Heart right ventricle (tissue), 16 donors: ENCODE measurements around the gene C4orf51. TPM values are rescaled to one million over a fixed set of nuclear protein-coding genes. Genes with fewer than 3 reads are reported as not detected.

Experiments
- ATAC-seq, 8 donors: fragments of 200-7000 bp; cut with Tn5 transposase; one replicate each; pipeline ENCODE4 v1.9.1; 2020; ENCODE audit warnings: mild to moderate bottlenecking in 8 of 8, moderate library complexity in 8 of 8, moderate number of reproducible peaks in 1 of 8
- DNase-seq, 2 donors: peaks; one replicate each; pipeline ENCODE4 v3.0.0-alpha.2; 2020
- H3K27ac ChIP-seq, 10 donors: fragments of 200-600 bp; sonication (generic) in 2 of 10; one replicate each; pipeline versions ENCODE4 v1.5.0 to v1.8.0; 2020 to 2022; ENCODE audit warnings: mild to moderate bottlenecking in 3 of 10
- H3K27me3 ChIP-seq, 7 donors: fragments of 200-600 bp; one replicate each; pipeline ENCODE4 v1.8.0; 2021 to 2022; ENCODE audit warnings: mild to moderate bottlenecking in 2 of 7
- H3K36me3 ChIP-seq, 9 donors: fragments of 200-600 bp; sonication (generic) in 1 of 9; one replicate each; pipeline versions ENCODE4 v1.5.0 to v1.8.0; 2020 to 2022; ENCODE audit warnings: mild to moderate bottlenecking in 2 of 9
- H3K4me1 ChIP-seq, 9 donors: fragments of 200-600 bp; sonication (generic) in 1 of 9; one replicate each; pipeline versions ENCODE4 v1.5.0 to v1.8.0; 2020 to 2022; ENCODE audit warnings: mild to moderate bottlenecking in 4 of 9
- H3K4me3 ChIP-seq, 10 donors: fragments of 200-600 bp; sonication (generic) in 2 of 10; one replicate each; pipeline versions ENCODE4 v1.5.0 to v1.8.0; 2020 to 2022; ENCODE audit warnings: mild to moderate bottlenecking in 7 of 10, moderate library complexity in 2 of 10
- H3K9me3 ChIP-seq, 11 donors: fragments of 200-600 bp in 10 of 11; sonication (generic) in 2 of 11; one replicate each; pipeline versions ENCODE4 v1.5.0 to v1.8.0; 2013 to 2022; ENCODE audit warnings: mild to moderate bottlenecking in 2 of 11, control low read depth in 1 of 11, moderate library complexity in 1 of 11
- WGBS, 2 donors: extraction: QIAGEN DNeasy Blood & Tissue Kit; methylation state at CpG; one replicate each; pipeline ENCODE4 v1.1.7; 2013; ENCODE audit warnings: inconsistent platforms in 1 of 2; 5-methylcytosine and 5-hydroxymethylcytosine counted together
- intact Hi-C, 10 donors: fragments of 100-400 bp; cut with DNase I; formaldehyde crosslinking; loops; one replicate each; pipeline versions ENCODE4 v1.11.1 to v1.14.2; 2022
- polyA plus RNA-seq, 2 donors: library from polyadenylated mRNA; stranded (reverse); fragments of 200-250 nt; gene quantifications; one replicate each; pipeline ENCODE4 v1.2.3, GENCODE V29; 2013
- total RNA-seq, 10 donors: library from RNA; stranded (reverse); fragmentation: NEBNext Ultra II Directional in 3 of 10; extraction: Animal tissue kit (Norgen Biotek cat#: 25700) in 3 of 10; gene quantifications; one replicate each; pipeline versions ENCODE4 v1.2.1 to v1.2.4, GENCODE V29; 2021 to 2023
- TF ChIP-seq, protein P1 (sequence below), 9 donors: fragments of 200-600 bp; sonication (generic) in 2 of 9; IDR thresholded peaks; one replicate each; pipeline versions ENCODE4 v1.5.0 to v1.8.0; 2021 to 2022; ENCODE audit warnings: antibody characterized with exemption in 9 of 9, mild to moderate bottlenecking in 5 of 9, moderate library complexity in 1 of 9
- donor health status: Arrhythmogenic right ventricular cardiomyopathy.
- donor health status: ischemic (EF 13 %, LVEDD 7.1; RV severe dilation, severe dysfunction).
- donor health status: healthy with polysubstance abuse.
- donor health status: DM: no; HTN: yes; CAD: no.
- donor health status: DM: no; HTN: no; CAD: no.
- donor health status: ischemic (EF 25% LVEDD 6.9; RV normal size, moderate dysfunction).
- donor health status: ischemic (EF 25% LVEDD 5.7; RV mildly dilated, moderate dysfunction).
- donor health status: healthy.
- donor health status: DM: yes; HTN: yes; CAD: no.
- donor health status: Ischemic cardiomyopathy.
- donor health status: ischemic (EF 35%, LVEDD 5.7; RV mildly dilated, moderate dysfunction).
- donor health status: nonischemic (EF 11% LVEDD 7.7; RV severe dilation, severe dysfunction).
- donor health status: DM: yes; HTN: yes; CAD: no.
- donor health status: PGD.
- donor health status: ischemic (EF 29% LVEDD 5.4; RV normal size, mild dysfunction).
- donor health status: nonischemic (EF 23%, LVEDD 6.1; RV moderate dilation, normal function).

C4orf51 gene
- total and polyA plus RNA-seq, 12 donors = not detected

DNA sequence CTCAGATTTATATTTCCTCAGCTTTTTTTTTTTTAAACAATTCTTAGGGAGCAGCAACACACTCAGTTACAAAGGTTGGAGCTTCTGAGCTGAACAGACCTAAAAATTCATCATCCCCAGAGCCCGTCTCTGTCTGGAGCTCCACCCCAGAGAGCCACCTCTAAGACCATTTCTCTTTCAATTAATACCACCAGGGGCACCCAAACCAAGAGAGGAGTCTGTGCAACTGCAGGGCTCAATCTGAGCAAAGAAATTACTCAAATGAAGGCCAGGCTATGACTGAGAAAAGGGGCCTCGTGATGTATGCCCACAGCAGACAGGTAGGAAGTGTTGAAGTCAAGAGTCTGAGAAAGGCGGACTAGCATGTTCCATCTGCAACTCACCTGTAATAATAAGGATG, 95.5 kb downstream of the C4orf51 start:
- H3K36me3 ChIP-seq = peaks cover 0 to 56% (median 6%) of the 10 kb centered on the region in 9 donors
- no peak for ATAC-seq
- H3K4me3 ChIP-seq = no peak overlapping the region
- DNase-seq = no peak
- TF ChIP-seq, protein P1, sequence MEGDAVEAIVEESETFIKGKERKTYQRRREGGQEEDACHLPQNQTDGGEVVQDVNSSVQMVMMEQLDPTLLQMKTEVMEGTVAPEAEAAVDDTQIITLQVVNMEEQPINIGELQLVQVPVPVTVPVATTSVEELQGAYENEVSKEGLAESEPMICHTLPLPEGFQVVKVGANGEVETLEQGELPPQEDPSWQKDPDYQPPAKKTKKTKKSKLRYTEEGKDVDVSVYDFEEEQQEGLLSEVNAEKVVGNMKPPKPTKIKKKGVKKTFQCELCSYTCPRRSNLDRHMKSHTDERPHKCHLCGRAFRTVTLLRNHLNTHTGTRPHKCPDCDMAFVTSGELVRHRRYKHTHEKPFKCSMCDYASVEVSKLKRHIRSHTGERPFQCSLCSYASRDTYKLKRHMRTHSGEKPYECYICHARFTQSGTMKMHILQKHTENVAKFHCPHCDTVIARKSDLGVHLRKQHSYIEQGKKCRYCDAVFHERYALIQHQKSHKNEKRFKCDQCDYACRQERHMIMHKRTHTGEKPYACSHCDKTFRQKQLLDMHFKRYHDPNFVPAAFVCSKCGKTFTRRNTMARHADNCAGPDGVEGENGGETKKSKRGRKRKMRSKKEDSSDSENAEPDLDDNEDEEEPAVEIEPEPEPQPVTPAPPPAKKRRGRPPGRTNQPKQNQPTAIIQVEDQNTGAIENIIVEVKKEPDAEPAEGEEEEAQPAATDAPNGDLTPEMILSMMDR (IDR thresholded peaks at IDR 0.05) = no peak
- intact Hi-C loops = no loop called here
- H3K27me3 ChIP-seq = no peaks in the 10 kb centered on the region
- WGBS, 2 donors = 95 to 98% methylated on average over 3 of the region's 3 CpGs
- H3K9me3 ChIP-seq = no peaks in the 10 kb centered on the region
- H3K27ac ChIP-seq = no peak overlapping the region
- peaks cover 0 to 21% (median 0%) of the 10 kb centered on the region in 9 donors for H3K4me1 ChIP-seq

DNA sequence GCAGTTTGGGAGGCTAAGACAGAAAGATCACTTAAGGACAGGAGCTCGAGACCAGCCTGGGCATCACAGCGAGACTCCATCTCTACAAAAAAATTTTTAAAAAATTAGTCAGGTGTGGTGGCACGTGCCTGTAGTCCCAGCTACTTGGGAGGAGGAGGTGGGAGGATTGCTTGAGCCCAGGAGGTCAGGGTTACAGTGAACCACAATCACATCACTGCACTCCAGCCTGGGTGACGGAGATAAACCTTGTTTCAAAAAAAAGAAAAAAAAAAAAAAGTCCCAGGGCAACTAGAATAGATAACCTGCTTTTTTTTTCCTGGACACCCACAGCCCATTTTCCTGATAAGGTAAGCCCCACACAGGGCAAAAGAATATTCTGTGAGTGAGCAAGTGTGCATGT, 96.3 kb downstream of the C4orf51 start:
- DNase-seq = no peak
- H3K4me3 ChIP-seq = no peak overlapping the region
- TF ChIP-seq, protein P1 (IDR thresholded peaks at IDR 0.05) = no peak
- H3K9me3 ChIP-seq = no peaks in the 10 kb centered on the region
- no peak overlapping the region for H3K27ac ChIP-seq
- H3K4me1 ChIP-seq = peaks cover 0 to 21% (median 1%) of the 10 kb centered on the region in 9 donors
- ATAC-seq = no peak
- 93 to 96% methylated on average over 4 of the region's 4 CpGs for WGBS, 2 donors
- intact Hi-C loops = no loop called here
- no peaks in the 10 kb centered on the region for H3K27me3 ChIP-seq
- peaks cover 0 to 50% (median 6%) of the 10 kb centered on the region in 9 donors for H3K36me3 ChIP-seq

DNA sequence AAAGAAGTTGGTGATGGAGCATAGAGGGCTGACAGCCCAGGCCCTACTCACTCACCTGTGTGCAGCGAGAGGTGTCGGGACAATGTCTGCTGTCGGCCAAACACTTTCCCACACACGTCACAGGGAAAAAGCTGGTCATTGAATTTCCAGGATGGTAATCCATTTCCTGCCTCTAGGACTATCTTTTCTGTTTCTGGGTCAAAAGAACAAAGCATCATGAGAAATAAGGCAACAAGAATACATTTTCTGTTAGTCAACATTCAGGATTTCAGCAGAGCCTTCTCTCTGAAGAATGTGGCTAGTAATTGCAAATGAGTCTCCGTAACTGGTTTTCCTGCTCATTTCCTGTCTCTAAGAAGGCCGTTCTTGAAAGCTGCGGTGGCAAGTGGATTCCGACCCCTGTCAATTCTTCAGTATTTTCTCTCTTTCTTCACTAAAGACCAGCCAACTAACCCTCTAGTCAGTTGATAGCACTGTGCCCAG, 99.4 kb downstream of the C4orf51 start:
- H3K4me1 ChIP-seq = peaks cover 0 to 29% (median 3%) of the 10 kb centered on the region in 9 donors
- no peak overlapping the region for H3K4me3 ChIP-seq
- H3K27me3 ChIP-seq = no peaks in the 10 kb centered on the region
- TF ChIP-seq, protein P1 (IDR thresholded peaks at IDR 0.05) = no peak
- no peak overlapping the region for H3K27ac ChIP-seq
- DNase-seq (no peak), ATAC-seq (peak in 1 of 8 donors; percentile 32)
- intact Hi-C loops = no loop called here
- peaks cover 0 to 9% (median 0%) of the 10 kb centered on the region in 11 donors for H3K9me3 ChIP-seq
- H3K36me3 ChIP-seq = peaks cover 0 to 43% (median 0%) of the 10 kb centered on the region in 9 donors
- 61 to 77% methylated on average over 8 of the region's 8 CpGs for WGBS, 2 donors

DNA sequence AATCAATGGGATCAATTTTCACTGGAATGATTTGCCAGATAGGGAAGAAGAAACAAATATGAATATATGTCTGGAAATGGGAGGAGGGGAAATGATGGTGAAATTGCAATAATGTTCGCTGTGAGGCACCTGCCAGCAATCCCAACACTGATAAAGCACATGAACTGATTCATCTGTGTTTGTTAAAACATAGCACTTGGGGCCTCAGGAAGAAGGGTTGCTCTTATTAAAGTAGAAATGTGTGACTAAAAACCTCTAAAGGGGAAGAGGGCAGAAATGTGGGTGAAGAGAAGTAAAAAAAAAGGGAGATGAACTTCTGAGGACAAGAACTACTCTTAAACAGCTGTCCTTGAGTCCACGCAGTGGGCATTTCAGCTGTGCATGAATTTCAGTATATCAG, 101.4 kb downstream of the C4orf51 start:
- no peak overlapping the region for H3K4me3 ChIP-seq
- 90 to 96% methylated on average over 2 of the region's 2 CpGs for WGBS, 2 donors
- no peaks in the 10 kb centered on the region for H3K27me3 ChIP-seq

More for the DNA sequence above, 101.4 kb downstream of the C4orf51 start:
- no peak for DNase-seq
- intact Hi-C loops = no loop called here
- ATAC-seq = no peak
- H3K4me1 ChIP-seq = peaks cover 0 to 42% (median 5%) of the 10 kb centered on the region in 9 donors
- H3K9me3 ChIP-seq = peaks cover 0 to 9% (median 0%) of the 10 kb centered on the region in 11 donors
- H3K36me3 ChIP-seq = peaks cover 0 to 25% (median 0%) of the 10 kb centered on the region in 9 donors
- no peak overlapping the region for H3K27ac ChIP-seq
- TF ChIP-seq, protein P1 (IDR thresholded peaks at IDR 0.05) = no peak

Other genes starting within 250 kb of the C4orf51 start
- 10 to 100 TPM in 9 of 10 donors, 1 to 10 TPM in 1; 9.4 to 19.4 (median 16.2) TPM for gene SMAD1, start 198.3 kb upstream of the C4orf51 start, total RNA-seq
- 1 to 10 TPM; 2.6 to 4.3 TPM for gene SMAD1, start 198.3 kb upstream of the C4orf51 start, polyA plus RNA-seq
- gene MMAA, start 60.8 kb upstream of the C4orf51 start, total RNA-seq = 10 to 100 TPM in 5 of 10 donors, 1 to 10 TPM in 5; 6.6 to 13.5 (median 9.8) TPM
- 1 to 10 TPM; 3.3 to 7.1 TPM for gene MMAA, start 60.8 kb upstream of the C4orf51 start, polyA plus RNA-seq